Motor neuron (in vitro differentiated cells): ENCODE results near the gene FOXE3. TPM values are rescaled to one million over a fixed set of nuclear protein-coding genes. Genes with fewer than 3 reads are reported as not detected.
A peak's percentile ranks its signal among the peaks of the same experiment; 100 is the strongest.

Experiments used
- ATAC-seq, 8 experiments: fragments of 200-7000 bp; cut with Tn5 transposase; replicated peaks in 6 of 8; 2 replicates each; pipeline ENCODE4 v1.8.0; 2021; ENCODE audit warnings: mild to moderate bottlenecking in 8 of 8, moderate library complexity in 8 of 8
- H3K27ac ChIP-seq, 2 donors: fragments of 250-450 bp; sonication (Bioruptor Pico); 2 replicates each; pipeline ENCODE4 v1.9.0; 2021; ENCODE audit warnings: antibody characterized with exemption in 2 of 2, mild to moderate bottlenecking in 2 of 2, moderate library complexity in 1 of 2
- H3K4me1 ChIP-seq, 2 donors: fragments of 250-450 bp; sonication (Bioruptor Pico); replicated peaks in 1 of 2; 2 replicates each; pipeline ENCODE4 v1.6.1; 2021; ENCODE audit warnings: antibody characterized with exemption in 2 of 2, mild to moderate bottlenecking in 2 of 2, moderate library complexity in 1 of 2
- H3K4me3 ChIP-seq, 5 donors: fragments of 250-450 bp; sonication (Bioruptor Pico); 2 replicates each; pipeline ENCODE4 v1.9.0; 2021; ENCODE audit warnings: antibody characterized with exemption in 5 of 5, mild to moderate bottlenecking in 5 of 5, moderate library complexity in 4 of 5
- WGBS, 10 experiments: fragments of 450-650 bp; shearing (Covaris generic); methylation state at CpG; one replicate each; pipeline ENCODE4 v1.0.0; 2022; 5-methylcytosine and 5-hydroxymethylcytosine counted together
- in situ Hi-C, 9 experiments: fragments of 400-800 bp; cut with MboI; loops; one replicate each; pipeline ENCODE4 v1.15.0; 2021; ENCODE audit warnings: low sequenced_read_pairs in 9 of 9, low pct_unique_long_range_greater_than_20kb in 2 of 9; ENCODE audit not compliant: unreplicated experiment in 9 of 9
- total RNA-seq, 8 experiments: library from RNA; unstranded; fragments of 300-600 nt; gene quantifications; 2 replicates each; pipeline versions ENCODE4 v1.2.3 to v1.2.4, GENCODE V29; 2022

The FOXE3 gene
- total RNA-seq, 8 experiments from 2014 or later = 0.05 to 1.4 (median 0.18) TPM; not detected in 1

DNA sequence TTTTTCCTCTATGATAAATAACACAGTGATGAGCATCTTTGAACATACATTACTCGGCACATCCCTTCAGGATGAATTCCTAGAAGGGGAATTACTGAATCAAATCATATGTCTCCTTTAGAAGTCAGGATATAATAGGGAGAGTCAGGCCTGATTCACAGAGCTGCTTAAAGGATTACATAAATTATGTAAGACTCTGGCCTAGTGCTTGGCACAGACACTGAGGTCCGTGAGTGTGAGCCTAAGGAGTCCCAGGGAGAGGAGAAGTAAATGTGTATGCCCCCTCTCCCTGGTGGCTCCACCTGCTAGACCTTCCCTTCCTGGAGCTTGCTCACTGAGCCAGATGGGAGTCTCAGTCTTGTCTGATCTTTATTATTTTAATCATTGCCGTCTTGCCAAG is 8.6 kb upstream of the FOXE3 start:
- peak in 3 of 8 experiments; percentile 16 to 36 (median 21) for ATAC-seq
- Histone ChIP-seq H3K4me3 (no peak overlapping the region), H3K27ac (no peak overlapping the region), H3K4me1 (no peaks in the 10 kb centered on the region)
- in situ Hi-C loops = loop anchor here in 2 of 9 experiments (25.0 kb wide), 1 partner anchor 220 kb away; the partner anchor contains the start of gene PDZK1IP1 (in 2 of the 2)
- whole genome bisulfite sequencing, 10 experiments = 0 to 100% (median 50%) methylated on average over 1 to 3 of the region's 3 CpGs; no CpG with 5 or more reads in 2 of the 10 experiments

DNA sequence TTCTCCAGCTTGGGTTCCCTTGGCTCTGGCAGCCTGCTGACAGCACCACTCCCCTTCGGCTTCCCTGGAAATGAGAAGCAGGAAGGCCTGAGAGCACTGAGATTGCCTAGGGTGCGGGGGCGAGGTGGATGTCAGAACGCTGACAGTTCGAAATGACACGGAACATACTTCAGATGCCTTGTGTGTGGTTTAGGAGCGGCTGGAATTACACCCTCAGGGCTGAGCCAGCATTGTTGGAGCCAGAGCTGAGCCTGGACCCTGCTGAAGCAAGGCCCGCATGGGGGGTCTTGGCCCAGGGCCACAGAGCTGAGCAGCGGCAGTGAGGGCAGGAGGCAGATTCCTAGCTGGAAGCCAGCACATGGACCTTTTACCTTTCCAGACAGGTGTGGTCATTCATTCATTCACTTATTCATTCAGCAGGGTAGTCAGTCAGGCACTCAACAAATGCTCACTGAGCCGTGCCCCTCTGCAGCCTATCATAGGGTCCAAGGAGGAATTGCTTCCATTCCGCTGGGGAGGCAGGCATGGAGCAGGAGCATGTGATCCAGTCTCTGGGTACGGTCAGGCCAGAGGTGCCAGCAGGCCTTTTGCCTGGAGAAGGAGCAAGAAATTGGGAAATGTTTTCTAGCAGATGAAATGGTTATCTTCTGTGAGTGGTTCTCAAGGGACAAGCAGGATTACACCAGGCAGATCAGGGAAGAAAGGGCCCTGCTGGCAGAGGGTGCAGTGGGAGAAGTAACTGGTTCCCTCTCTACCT is 6.6 kb upstream of the FOXE3 start:
- Histone ChIP-seq H3K4me3 (no peak overlapping the region), H3K27ac (no peak overlapping the region), H3K4me1 (no peaks in the 10 kb centered on the region)
- peak in 3 of 8 experiments; percentile 22 to 62 (median 51) for ATAC-seq
- in situ Hi-C loops = loop anchor here in 2 of 9 experiments (25.0 kb wide), 1 partner anchor 222 kb away; the partner anchor contains the start of gene PDZK1IP1 (in 2 of the 2)
- 20 to 92% (median 72%) methylated on average over 1 to 11 of the region's 12 CpGs; no CpG with 5 or more reads in 4 of the 10 experiments for WGBS, 10 experiments

DNA sequence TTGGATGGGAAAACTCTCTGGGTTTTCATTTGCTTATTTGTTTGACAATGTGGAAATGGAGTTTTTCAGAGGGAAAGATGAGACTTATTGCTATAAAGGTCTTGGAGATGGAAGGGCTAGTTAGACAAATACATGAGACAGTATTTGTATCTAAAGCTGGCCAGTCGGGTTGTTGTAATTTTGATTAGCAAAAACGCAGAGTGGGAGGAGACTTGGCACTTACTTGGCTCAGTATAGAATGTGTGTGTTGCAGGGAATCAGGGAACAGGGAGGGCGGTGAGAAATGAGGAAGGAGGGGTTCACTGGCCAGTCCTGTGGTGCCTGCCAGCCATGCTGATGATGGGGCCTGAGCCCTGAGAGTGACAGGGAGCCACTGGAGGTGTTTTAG is 6.0 kb upstream of the FOXE3 start:
- Histone ChIP-seq H3K4me3 (no peak overlapping the region), H3K27ac (no peak overlapping the region), H3K4me1 (no peaks in the 10 kb centered on the region)
- in situ Hi-C loops = loop anchor here in 2 of 9 experiments (25.0 kb wide), 1 partner anchor 223 kb away; the partner anchor contains the start of gene PDZK1IP1 (in 2 of the 2)
- WGBS, 10 experiments = 15 to 83% (median 57%) methylated on average over 1 to 3 of the region's 3 CpGs; no CpG with 5 or more reads in 2 of the 10 experiments
- no peak for ATAC-seq

DNA sequence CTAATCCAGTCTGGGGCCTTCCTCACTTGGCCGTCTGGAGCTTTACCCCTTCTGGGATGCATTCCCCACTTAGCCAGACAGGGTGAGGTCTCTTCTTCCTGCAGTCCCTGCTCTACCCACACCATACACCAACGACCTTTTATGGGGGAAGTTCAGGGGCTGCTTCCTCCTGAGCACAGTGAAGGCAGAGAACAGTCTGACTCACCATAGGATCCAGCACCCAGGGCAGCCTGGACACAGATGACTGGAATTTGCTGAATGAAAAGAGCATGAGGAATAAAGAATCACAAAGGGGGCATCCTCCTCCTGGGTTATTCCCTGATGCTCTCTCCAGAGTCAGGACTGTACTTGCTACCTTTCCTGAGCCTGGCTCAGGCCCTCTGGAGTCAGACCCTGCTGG is 4.6 kb upstream of the FOXE3 start:
- 19 to 100% (median 60%) methylated on average over 1 to 2 of the region's 2 CpGs; no CpG with 5 or more reads in 3 of the 10 experiments for WGBS, 10 experiments
- H3K4me3 ChIP-seq = no peak overlapping the region
- H3K4me1 ChIP-seq = no peaks in the 10 kb centered on the region
- H3K27ac ChIP-seq = no peak overlapping the region
- in situ Hi-C loops = loop anchor here in 2 of 9 experiments (25.0 kb wide), 1 partner anchor 224 kb away; the partner anchor contains the start of gene PDZK1IP1 (in 2 of the 2)
- ATAC-seq = no peak

DNA sequence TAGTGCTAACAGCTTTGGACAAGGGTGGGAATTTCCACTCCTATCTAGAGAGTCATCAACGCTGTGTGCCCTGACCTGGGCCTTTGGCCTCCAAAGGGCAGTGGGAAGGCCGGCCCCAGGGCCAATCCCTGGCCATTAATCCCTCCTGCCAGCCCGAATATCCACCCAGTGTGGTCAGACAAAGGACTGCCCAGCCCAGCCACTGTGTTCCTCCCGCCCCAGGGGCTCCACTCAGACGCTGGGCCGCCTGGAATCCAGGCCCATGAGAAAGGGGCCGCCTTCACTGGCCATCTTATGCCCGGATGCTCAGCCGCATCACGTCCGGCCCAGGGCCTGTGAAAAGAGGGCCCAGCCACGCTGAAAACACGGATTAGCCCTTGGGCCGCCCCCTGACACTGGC is 3.6 kb upstream of the FOXE3 start:
- no peak for ATAC-seq
- 83 to 92% methylated on average over 1 to 2 of the region's 14 CpGs; no CpG with 5 or more reads in 8 of the 10 experiments for WGBS, 10 experiments
- Histone ChIP-seq H3K4me1 (no peaks in the 10 kb centered on the region), H3K4me3 (no peak overlapping the region), H3K27ac (no peak overlapping the region)
- in situ Hi-C loops = loop anchor here in 2 of 9 experiments (25.0 kb wide), 1 partner anchor 225 kb away; the partner anchor contains the start of gene PDZK1IP1 (in 2 of the 2)

DNA sequence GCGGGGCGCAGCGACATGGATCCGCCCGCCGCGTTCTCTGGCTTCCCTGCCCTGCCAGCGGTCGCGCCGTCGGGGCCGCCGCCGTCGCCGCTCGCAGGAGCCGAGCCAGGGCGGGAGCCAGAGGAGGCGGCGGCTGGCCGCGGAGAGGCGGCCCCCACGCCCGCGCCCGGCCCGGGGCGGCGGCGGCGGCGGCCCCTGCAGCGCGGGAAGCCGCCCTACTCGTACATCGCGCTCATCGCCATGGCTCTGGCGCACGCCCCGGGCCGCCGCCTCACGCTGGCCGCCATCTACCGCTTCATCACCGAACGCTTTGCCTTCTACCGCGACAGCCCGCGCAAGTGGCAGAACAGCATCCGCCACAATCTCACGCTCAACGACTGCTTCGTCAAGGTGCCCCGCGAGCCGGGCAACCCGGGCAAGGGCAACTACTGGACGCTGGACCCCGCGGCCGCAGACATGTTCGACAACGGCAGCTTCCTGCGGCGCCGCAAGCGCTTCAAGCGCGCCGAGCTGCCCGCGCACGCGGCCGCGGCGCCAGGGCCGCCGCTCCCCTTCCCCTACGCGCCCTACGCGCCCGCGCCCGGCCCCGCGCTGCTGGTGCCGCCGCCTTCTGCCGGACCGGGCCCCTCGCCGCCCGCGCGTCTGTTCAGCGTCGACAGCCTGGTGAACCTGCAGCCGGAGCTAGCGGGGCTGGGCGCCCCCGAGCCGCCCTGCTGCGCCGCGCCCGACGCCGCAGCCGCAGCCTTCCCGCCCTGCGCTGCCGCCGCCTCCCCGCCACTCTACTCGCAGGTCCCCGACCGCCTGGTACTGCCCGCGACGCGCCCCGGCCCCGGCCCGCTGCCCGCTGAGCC is 459 bp downstream of the FOXE3 start:
- Histone ChIP-seq H3K4me3 (peak overlapping the region; percentile 17 to 28 (median 20)), H3K4me1 (no peaks in the 10 kb centered on the region), H3K27ac (no peak overlapping the region)
- 0 to 50% (median 2%) methylated on average over 2 to 40 of the region's 134 CpGs; no CpG with 5 or more reads in 6 of the 10 experiments for WGBS, 10 experiments
- peak; percentile 29 to 84 (median 52) for ATAC-seq
- in situ Hi-C loops = loop anchor here in 2 of 9 experiments (25.0 kb wide), 1 partner anchor 229 kb away; the partner anchor contains the start of gene PDZK1IP1 (in 2 of the 2)

DNA sequence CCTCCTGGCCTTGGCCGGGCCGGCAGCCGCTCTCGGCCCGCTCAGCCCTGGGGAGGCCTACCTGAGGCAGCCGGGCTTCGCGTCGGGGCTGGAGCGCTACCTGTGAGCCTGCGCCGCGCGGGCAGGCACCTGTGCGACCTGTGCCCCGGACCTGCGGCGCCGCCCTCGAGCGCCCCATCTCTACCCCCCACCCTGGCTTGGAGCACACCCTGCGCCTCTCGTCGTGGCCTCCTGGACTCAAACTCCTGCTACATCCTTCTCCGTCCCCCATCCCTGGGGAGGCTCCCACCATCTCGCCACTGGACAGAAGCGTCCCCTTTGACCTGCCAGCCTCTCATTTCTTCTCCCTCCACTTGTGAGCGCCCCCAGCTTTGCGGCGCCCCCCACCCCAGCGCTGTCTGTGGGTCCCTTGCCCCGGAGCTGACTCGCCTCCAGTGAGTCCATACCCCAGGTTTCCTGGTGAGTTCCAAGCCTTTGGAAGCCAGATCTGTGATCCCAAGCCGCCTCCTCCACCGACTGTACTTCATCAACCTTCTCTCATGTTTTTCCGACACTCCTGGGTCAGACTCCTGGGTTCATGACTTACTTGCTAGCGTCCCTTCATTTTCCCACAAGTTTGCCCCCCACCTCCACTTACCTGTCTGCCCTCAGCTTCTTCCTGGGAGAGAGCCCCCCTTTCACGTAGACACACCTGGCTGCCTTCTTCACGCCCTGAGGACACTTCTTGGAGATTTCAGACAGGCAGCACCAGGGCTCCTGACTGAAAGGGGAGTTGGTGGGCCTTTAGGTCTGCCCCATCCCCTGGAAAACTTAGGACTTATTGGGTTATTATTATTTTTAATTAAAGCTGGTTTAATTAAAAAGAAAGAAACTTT is 1.3 kb downstream of the FOXE3 start:
- WGBS, 10 experiments = 16 to 100% (median 54%) methylated on average over 1 to 17 of the region's 39 CpGs; no CpG with 5 or more reads in 4 of the 10 experiments
- H3K4me1 ChIP-seq = no peaks in the 10 kb centered on the region
- ATAC-seq = peak in 1 of 8 experiments; percentile 17
- no peak overlapping the region for H3K27ac ChIP-seq
- H3K4me3 ChIP-seq = no peak overlapping the region
- in situ Hi-C loops = loop anchor here in 2 of 9 experiments (25.0 kb wide), 1 partner anchor 230 kb away; the partner anchor contains the start of gene PDZK1IP1 (in 2 of the 2)

DNA sequence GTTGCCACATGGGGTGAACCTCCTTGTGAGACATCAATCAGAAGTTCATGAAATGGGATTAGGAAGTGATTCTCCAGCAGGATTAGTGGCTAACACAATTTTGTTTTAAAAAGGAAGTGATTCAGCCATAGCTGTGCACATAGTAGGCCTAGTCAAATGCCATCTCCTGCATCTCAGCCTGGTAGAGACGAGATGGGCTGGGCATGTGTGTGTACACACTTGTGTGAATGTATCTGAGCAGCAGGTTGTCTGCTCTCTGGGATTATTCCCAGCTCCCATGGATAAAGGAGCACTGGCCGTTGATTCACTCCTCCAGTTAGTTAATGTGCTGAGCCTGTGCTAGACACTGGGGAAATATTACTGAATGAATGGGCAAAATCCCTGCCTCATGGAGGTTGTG is 2.0 kb downstream of the FOXE3 start:
- Histone ChIP-seq H3K4me3 (no peak overlapping the region), H3K4me1 (no peaks in the 10 kb centered on the region), H3K27ac (no peak overlapping the region)
- no peak for ATAC-seq
- WGBS, 10 experiments = 63 to 100% (median 80%) methylated on average over 1 to 2 of the region's 2 CpGs; no CpG with 5 or more reads in 5 of the 10 experiments
- in situ Hi-C loops = loop anchor here in 2 of 9 experiments (25.0 kb wide), 1 partner anchor 231 kb away; the partner anchor contains the start of gene PDZK1IP1 (in 2 of the 2)

DNA sequence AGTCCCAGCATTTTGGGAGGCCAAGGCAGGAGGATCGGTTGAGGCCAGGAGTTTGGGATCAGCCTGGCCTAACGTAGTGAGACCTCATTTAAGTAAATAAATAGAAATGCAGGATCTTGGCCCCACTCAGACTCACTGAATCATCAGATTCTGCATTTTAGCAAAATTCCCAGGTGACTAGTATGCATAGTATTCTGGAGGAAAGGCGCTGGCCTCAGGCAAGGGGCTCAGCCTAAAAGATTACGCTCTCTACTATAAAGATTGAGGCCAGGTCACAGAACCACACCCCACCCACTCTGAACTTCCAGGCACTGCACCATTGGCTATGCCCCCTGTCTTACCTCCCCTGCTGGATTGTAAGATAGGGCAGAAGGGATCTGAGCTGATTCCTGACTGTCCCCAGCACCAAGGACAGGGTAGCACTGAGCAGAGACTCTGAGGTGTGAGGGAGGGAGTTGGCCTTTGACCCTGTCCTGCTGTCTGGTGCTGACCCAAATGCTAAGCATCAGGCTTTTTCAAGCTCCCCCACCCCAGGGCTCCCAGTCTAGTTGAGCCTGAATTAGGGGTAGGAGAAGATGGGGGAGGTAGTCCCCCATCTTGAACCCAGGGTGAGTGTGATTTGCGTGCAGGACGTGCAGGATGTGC is 2.7 kb downstream of the FOXE3 start:
- ATAC-seq = peak in 2 of 8 experiments; percentile 18 to 38
- Histone ChIP-seq H3K27ac (no peak overlapping the region), H3K4me1 (no peaks in the 10 kb centered on the region), H3K4me3 (no peak overlapping the region)
- 60 to 100% (median 80%) methylated on average over 1 to 6 of the region's 6 CpGs; no CpG with 5 or more reads in 1 of the 10 experiments for WGBS, 10 experiments
- in situ Hi-C loops = loop anchor here in 2 of 9 experiments (25.0 kb wide), 1 partner anchor 232 kb away; the partner anchor contains the start of gene PDZK1IP1 (in 2 of the 2)

DNA sequence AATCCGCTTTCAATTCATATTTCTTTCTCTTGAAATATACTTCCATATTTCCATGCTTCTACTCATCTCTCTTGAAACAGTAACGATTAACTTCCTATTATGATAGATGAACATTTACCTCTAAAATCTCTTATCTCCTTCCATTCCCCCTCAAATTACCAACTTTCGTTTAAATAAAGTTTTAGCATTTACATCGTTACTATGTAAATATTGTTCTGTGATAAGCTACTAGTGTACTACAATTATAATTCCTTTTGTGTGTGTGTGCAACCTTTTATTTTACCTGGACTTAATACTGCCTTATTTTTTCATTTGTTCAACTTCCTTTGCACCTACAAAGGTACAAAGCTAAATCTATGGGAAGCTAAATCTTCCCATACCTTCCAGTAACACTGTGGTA is 4.5 kb downstream of the FOXE3 start:
- WGBS, 10 experiments = 65 to 91% (median 82%) methylated on average over 3 to 4 of the region's 4 CpGs
- no peaks in the 10 kb centered on the region for H3K4me1 ChIP-seq
- H3K4me3 ChIP-seq = no peak overlapping the region
- no peak overlapping the region for H3K27ac ChIP-seq
- in situ Hi-C loops = loop anchor here in 3 of 9 experiments (10.0 to 25.0 kb wide), 2 partner anchors 233 to 304 kb away; partner anchors contain the start of gene PDZK1IP1 (in 2 of the 3)
- no peak for ATAC-seq

DNA sequence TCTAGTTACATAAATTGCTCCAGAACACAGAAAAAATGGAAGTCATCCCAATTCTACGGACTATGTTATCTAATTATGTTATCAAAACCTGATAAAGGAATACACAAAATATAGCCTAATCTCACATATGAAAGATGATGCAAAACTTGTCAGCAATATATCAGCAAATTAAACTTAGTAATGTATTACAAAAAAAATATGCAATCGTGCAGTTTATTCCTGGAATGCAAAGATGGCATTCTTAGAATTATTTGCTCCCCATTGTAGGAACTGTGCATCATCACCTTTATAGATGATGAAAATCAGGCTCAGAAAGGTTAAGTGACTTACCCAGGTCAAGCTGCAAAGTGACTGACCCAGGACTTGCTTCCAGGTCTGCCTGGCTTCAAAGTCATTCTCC is 7.8 kb downstream of the FOXE3 start:
- Histone ChIP-seq H3K4me1 (no peaks in the 10 kb centered on the region), H3K27ac (no peak overlapping the region), H3K4me3 (no peak overlapping the region)
- no peak for ATAC-seq
- in situ Hi-C loops = loop anchor here in 3 of 9 experiments (10.0 to 25.0 kb wide), 2 partner anchors 237 to 301 kb away; partner anchors contain the start of gene PDZK1IP1 (in 2 of the 3)
- WGBS, 10 experiments = 0 to 43% (median 33%) methylated on average over 1 to 2 of the region's 2 CpGs; no CpG with 5 or more reads in 1 of the 10 experiments
